Measurements from ENCODE around the gene EXOC3. TPM values are rescaled to one million over a fixed set of nuclear protein-coding genes. Genes with fewer than 3 reads are reported as not detected.

EXOC3 gene
- total and polyA plus RNA-seq, 10 of the 15 experiments (the other 5 are each of a cell fraction or from before 2014, with no cell fraction given) = 1.6 to 53.0 (median 27.9) TPM

- TF ChIP-seq, protein P1, sequence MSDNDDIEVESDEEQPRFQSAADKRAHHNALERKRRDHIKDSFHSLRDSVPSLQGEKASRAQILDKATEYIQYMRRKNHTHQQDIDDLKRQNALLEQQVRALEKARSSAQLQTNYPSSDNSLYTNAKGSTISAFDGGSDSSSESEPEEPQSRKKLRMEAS (IDR thresholded peaks at IDR 0.05; ENCODE audit: low read depth, low read length) = no peak
- TF ChIP-seq MXI1 (IDR thresholded peaks at IDR 0.05; ENCODE audit: low read depth, low read length) (no peak), SMAD5 (IDR thresholded peaks at IDR 0.05; ENCODE audit: low read depth) (no peak), FOXM1 (IDR thresholded peaks at IDR 0.05; ENCODE audit: low read depth, low read length) (peak; percentile 97), NFIC (IDR thresholded peaks at IDR 0.05; ENCODE audit: low read depth, low read length) (peak; percentile 97), CTCF (IDR thresholded peaks at IDR 0.05 in 2 of 3, conservative IDR thresholded peaks at IDR 0.05 in 1 of 3; ENCODE audit: control insufficient read depth in 2 of 3, extremely low read depth in 1 of 3, insufficient read depth in 1 of 3, low read depth in 3 of 3, low read length in 3 of 3) (peak in 2 of 3 experiments; percentile 24 to 29; a peak in 2 of 6 replicates), ZNF217 (IDR thresholded peaks at IDR 0.05) (peak; percentile 57; the same call in 1 of the 2 replicates), BCL3 (IDR thresholded peaks at IDR 0.05; ENCODE audit: borderline replicate concordance, insufficient read depth, low read depth, low read length, poor library complexity, severe bottlenecking) (peak; percentile 83), TCF12 (IDR thresholded peaks at IDR 0.05; ENCODE audit: low read depth, low read length) (no peak; the same call in 1 of the 2 replicates), ETV6 (conservative IDR thresholded peaks at IDR 0.05 in 1 of 2, IDR thresholded peaks at IDR 0.05 in 1 of 2; ENCODE audit: borderline replicate concordance in 1 of 2, low read depth in 1 of 2) (peak in 1 of 2 experiments; percentile 100; a peak in 2 of 4 replicates), ZNF24 (IDR thresholded peaks at IDR 0.05) (no peak), MEF2A (IDR thresholded peaks at IDR 0.05; ENCODE audit: insufficient read depth, low read depth, low read length) (peak; percentile 73), HDGF (IDR thresholded peaks at IDR 0.05) (peak; percentile 73; the same call in 1 of the 2 replicates), HDAC2 (IDR thresholded peaks at IDR 0.05) (no peak), STAT3 (IDR thresholded peaks at IDR 0.05; ENCODE audit: low read depth, low read length) (0 out of 2 replicates have a peak, but pooled peaks have one; percentile 16), IKZF2 (IDR thresholded peaks at IDR 0.05) (peak; percentile 93 to 94), TARDBP (IDR thresholded peaks at IDR 0.05; ENCODE audit: borderline replicate concordance) (no peak; the same call in 1 of the 2 replicates), MTA2 (IDR thresholded peaks at IDR 0.05; ENCODE audit: low read depth) (peak; percentile 67; the same call in 1 of the 2 replicates), CEBPB (IDR thresholded peaks at IDR 0.05; ENCODE audit: borderline replicate concordance in 1 of 2, low read depth in 2 of 2, low read length in 2 of 2) (peak in 1 of 2 experiments; percentile 77; a peak in 2 of 4 replicates), JUNB (IDR thresholded peaks at IDR 0.05) (peak; percentile 89), CHD4 (IDR thresholded peaks at IDR 0.05) (no peak), TCF3 (IDR thresholded peaks at IDR 0.05; ENCODE audit: borderline replicate concordance, insufficient read depth, low read depth, low read length) (peak; percentile 84)
- TF ChIP-seq, protein P2, sequence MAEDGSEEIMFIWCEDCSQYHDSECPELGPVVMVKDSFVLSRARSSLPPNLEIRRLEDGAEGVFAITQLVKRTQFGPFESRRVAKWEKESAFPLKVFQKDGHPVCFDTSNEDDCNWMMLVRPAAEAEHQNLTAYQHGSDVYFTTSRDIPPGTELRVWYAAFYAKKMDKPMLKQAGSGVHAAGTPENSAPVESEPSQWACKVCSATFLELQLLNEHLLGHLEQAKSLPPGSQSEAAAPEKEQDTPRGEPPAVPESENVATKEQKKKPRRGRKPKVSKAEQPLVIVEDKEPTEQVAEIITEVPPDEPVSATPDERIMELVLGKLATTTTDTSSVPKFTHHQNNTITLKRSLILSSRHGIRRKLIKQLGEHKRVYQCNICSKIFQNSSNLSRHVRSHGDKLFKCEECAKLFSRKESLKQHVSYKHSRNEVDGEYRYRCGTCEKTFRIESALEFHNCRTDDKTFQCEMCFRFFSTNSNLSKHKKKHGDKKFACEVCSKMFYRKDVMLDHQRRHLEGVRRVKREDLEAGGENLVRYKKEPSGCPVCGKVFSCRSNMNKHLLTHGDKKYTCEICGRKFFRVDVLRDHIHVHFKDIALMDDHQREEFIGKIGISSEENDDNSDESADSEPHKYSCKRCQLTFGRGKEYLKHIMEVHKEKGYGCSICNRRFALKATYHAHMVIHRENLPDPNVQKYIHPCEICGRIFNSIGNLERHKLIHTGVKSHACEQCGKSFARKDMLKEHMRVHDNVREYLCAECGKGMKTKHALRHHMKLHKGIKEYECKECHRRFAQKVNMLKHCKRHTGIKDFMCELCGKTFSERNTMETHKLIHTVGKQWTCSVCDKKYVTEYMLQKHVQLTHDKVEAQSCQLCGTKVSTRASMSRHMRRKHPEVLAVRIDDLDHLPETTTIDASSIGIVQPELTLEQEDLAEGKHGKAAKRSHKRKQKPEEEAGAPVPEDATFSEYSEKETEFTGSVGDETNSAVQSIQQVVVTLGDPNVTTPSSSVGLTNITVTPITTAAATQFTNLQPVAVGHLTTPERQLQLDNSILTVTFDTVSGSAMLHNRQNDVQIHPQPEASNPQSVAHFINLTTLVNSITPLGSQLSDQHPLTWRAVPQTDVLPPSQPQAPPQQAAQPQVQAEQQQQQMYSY (CRISPR knock-in tag; IDR thresholded peaks at IDR 0.05) = no peak
These were observed 40.2 kb upstream of the EXOC3 start (continued) for GRCh38 chr5:402615-403359.
